Activated CD4-positive, alpha-beta T cell treated with anti-CD3 and anti-CD28 coated beads for 4 hours (primary cell): Measurements from ENCODE around the gene CTTNBP2NL.
"Not testable (repeated sequence)": the region's sequence is repeated elsewhere in the genome, so short reads cannot be mapped to it uniquely, and the experiment has no call there.

ENCODE experiments used
- DNase-seq, 2 donors: peaks; one replicate each; pipeline ENCODE4 v3.0.0-alpha.2; 2020

The CTTNBP2NL gene

GRCh38 chr1:112470324-112470723 is 74.3 kb downstream of the CTTNBP2NL start:
- DNase-seq, result not testable (repeated sequence)

- no peak for DNase-seq
Measured at GRCh38 chr1:112470966-112471365, 75.0 kb downstream of the CTTNBP2NL start.

- no peak for DNase-seq
Measured at GRCh38 chr1:112472142-112472541, 76.1 kb downstream of the CTTNBP2NL start.

- no peak for DNase-seq
Measured at GRCh38 chr1:112477550-112477949, 81.5 kb downstream of the CTTNBP2NL start.

GRCh38 chr1:112478314-112478713 is 82.3 kb downstream of the CTTNBP2NL start:
- DNase-seq, result no peak

GRCh38 chr1:112486063-112486462 is 90.0 kb downstream of the CTTNBP2NL start:
- not testable (repeated sequence) for DNase-seq

- not testable (repeated sequence) for DNase-seq
Measured at GRCh38 chr1:112487686-112488085, 91.7 kb downstream of the CTTNBP2NL start.

- DNase-seq, result no peak
Measured at GRCh38 chr1:112488141-112488540, 92.1 kb downstream of the CTTNBP2NL start.

GRCh38 chr1:112492076-112492475 is 96.1 kb downstream of the CTTNBP2NL start:
- DNase-seq, result no peak

- no peak for DNase-seq
Measured at GRCh38 chr1:112493351-112493750, 97.3 kb downstream of the CTTNBP2NL start.

GRCh38 chr1:112496290-112496689 is 100.3 kb downstream of the CTTNBP2NL start:
- no peak for DNase-seq

GRCh38 chr1:112501810-112502641 is 106.0 kb downstream of the CTTNBP2NL start:
- DNase-seq, result peak; percentile 52 to 59

GRCh38 chr1:112502826-112503225 is 106.8 kb downstream of the CTTNBP2NL start:
- no peak for DNase-seq

GRCh38 chr1:112504001-112504660 is 108.1 kb downstream of the CTTNBP2NL start:
- no peak for DNase-seq

- no peak for DNase-seq
Measured at GRCh38 chr1:112504661-112505399, 108.8 kb downstream of the CTTNBP2NL start.

- DNase-seq, result no peak
Measured at GRCh38 chr1:112505400-112505785, 109.4 kb downstream of the CTTNBP2NL start.

- no peak for DNase-seq
Measured at GRCh38 chr1:112505878-112506277, 109.9 kb downstream of the CTTNBP2NL start.

GRCh38 chr1:112506306-112506705 is 110.3 kb downstream of the CTTNBP2NL start:
- no peak for DNase-seq

GRCh38 chr1:112506731-112507130 is 110.7 kb downstream of the CTTNBP2NL start:
- DNase-seq, result no peak

- no peak for DNase-seq
Measured at GRCh38 chr1:112507336-112507735, 111.3 kb downstream of the CTTNBP2NL start.

GRCh38 chr1:112507921-112508277 is 111.9 kb downstream of the CTTNBP2NL start:
- peak; percentile 25 to 49 for DNase-seq

- DNase-seq, result peak; percentile 34 to 37
Measured at GRCh38 chr1:112508278-112509004, 112.4 kb downstream of the CTTNBP2NL start, which contains the start of gene WNT2B. WNT2B (plus strand) TSS chr1:112508965; CDS start chr1:112509263, 298 bp downstream.
